ENCODE results near the gene NKD1. TPM values are rescaled to one million over a fixed set of nuclear protein-coding genes. Genes with fewer than 3 reads are reported as not detected.
A peak's percentile ranks its signal among the peaks of the same experiment; 100 is the strongest.

NKD1 gene
- total RNA-seq, 1 donor from 2014 or later, result 0.33 TPM

DNA sequence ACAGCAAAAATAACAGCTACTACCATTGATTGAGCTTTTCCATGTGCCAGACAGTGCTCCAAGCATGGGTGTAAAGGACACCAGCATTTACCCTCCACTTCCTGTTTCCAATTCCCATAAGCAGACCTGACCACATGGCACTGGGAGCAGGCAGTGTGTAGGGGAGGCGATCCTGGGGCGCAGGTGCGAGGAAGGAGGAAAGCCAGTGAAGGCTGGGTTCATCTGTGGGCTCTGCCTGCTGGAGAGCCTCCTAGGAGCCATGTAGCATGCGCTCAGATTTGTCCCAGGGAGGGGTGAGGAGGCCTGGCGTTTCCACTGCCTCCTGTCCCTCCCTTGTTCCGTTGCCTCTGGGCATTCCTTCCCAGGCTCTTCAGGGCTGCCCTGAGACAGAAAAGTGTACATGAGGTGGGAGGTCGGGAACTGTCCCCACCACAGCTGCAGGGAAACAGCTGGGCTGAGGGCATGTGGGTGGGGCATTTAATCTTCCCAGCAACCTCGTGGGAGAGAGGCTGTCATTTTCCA lies 76.3 kb downstream of the NKD1 start:
- DNase-seq (ENCODE audit: low read depth), result no peak
- H3K36me3 ChIP-seq (ENCODE audit: control insufficient read depth, insufficient read depth, low read length), result no peaks in the 10 kb centered on the region
- no peak overlapping the region for H3K4me3 ChIP-seq (ENCODE audit: low read depth, low read length)
- TF ChIP-seq, protein P1, sequence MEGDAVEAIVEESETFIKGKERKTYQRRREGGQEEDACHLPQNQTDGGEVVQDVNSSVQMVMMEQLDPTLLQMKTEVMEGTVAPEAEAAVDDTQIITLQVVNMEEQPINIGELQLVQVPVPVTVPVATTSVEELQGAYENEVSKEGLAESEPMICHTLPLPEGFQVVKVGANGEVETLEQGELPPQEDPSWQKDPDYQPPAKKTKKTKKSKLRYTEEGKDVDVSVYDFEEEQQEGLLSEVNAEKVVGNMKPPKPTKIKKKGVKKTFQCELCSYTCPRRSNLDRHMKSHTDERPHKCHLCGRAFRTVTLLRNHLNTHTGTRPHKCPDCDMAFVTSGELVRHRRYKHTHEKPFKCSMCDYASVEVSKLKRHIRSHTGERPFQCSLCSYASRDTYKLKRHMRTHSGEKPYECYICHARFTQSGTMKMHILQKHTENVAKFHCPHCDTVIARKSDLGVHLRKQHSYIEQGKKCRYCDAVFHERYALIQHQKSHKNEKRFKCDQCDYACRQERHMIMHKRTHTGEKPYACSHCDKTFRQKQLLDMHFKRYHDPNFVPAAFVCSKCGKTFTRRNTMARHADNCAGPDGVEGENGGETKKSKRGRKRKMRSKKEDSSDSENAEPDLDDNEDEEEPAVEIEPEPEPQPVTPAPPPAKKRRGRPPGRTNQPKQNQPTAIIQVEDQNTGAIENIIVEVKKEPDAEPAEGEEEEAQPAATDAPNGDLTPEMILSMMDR (IDR thresholded peaks at IDR 0.05; ENCODE audit: insufficient read depth, low read length, poor library complexity, severe bottlenecking), result no peak
- no peaks in the 10 kb centered on the region for H3K27me3 ChIP-seq (ENCODE audit: control insufficient read depth, insufficient read depth, low read length)

- Histone ChIP-seq H3K36me3 (ENCODE audit: control insufficient read depth, insufficient read depth, low read length) (no peaks in the 10 kb centered on the region), H3K4me3 (ENCODE audit: low read depth, low read length) (no peak overlapping the region), H3K27me3 (ENCODE audit: control insufficient read depth, insufficient read depth, low read length) (no peaks in the 10 kb centered on the region)
- TF ChIP-seq, protein P1 (IDR thresholded peaks at IDR 0.05; ENCODE audit: insufficient read depth, low read length, poor library complexity, severe bottlenecking), result no peak
- DNase-seq (ENCODE audit: low read depth), result no peak
Observed at GRCh38 chr16:50625374-50625773, 77.2 kb downstream of the NKD1 start.

DNA sequence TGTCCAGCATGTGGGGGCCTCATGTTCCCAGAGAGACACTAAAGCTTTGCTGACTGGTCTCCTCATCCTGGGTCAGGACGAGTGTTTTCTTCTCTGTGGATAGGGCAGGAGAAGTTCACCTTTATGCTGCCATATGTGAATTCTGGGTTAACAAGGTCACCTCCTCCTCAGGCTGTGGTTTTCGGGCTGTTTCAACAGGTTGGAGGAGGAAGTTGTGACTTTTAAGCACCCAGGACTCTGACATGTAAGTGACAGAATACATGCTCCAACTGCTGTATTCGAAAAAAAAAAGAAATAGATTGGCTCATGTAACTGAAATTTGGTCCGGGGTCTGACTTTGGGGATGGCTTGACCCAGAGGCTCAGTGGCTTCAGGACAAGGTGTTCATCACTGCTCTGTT lies 78.7 kb downstream of the NKD1 start:
- DNase-seq (ENCODE audit: low read depth), result no peak
- no peaks in the 10 kb centered on the region for H3K36me3 ChIP-seq (ENCODE audit: control insufficient read depth, insufficient read depth, low read length)
- no peak overlapping the region for H3K4me3 ChIP-seq (ENCODE audit: low read depth, low read length)
- TF ChIP-seq, protein P1 (IDR thresholded peaks at IDR 0.05; ENCODE audit: insufficient read depth, low read length, poor library complexity, severe bottlenecking), result no peak
- no peaks in the 10 kb centered on the region for H3K27me3 ChIP-seq (ENCODE audit: control insufficient read depth, insufficient read depth, low read length)

GRCh38 chr16:50627419-50627818 lies 79.2 kb downstream of the NKD1 start:
- H3K4me3 ChIP-seq (ENCODE audit: low read depth, low read length), result no peak overlapping the region
- no peak for DNase-seq (ENCODE audit: low read depth)
- H3K27me3 ChIP-seq (ENCODE audit: control insufficient read depth, insufficient read depth, low read length), result no peaks in the 10 kb centered on the region
- H3K36me3 ChIP-seq (ENCODE audit: control insufficient read depth, insufficient read depth, low read length), result no peaks in the 10 kb centered on the region
- TF ChIP-seq, protein P1 (IDR thresholded peaks at IDR 0.05; ENCODE audit: insufficient read depth, low read length, poor library complexity, severe bottlenecking), result peak; percentile 34

GRCh38 chr16:50628156-50628802 lies 80.1 kb downstream of the NKD1 start:
- DNase-seq (ENCODE audit: low read depth), result no peak
- TF ChIP-seq, protein P1 (IDR thresholded peaks at IDR 0.05; ENCODE audit: insufficient read depth, low read length, poor library complexity, severe bottlenecking), result no peak
- H3K4me3 ChIP-seq (ENCODE audit: low read depth, low read length), result no peak overlapping the region
- no peaks in the 10 kb centered on the region for H3K27me3 ChIP-seq (ENCODE audit: control insufficient read depth, insufficient read depth, low read length)
- no peaks in the 10 kb centered on the region for H3K36me3 ChIP-seq (ENCODE audit: control insufficient read depth, insufficient read depth, low read length)

DNA sequence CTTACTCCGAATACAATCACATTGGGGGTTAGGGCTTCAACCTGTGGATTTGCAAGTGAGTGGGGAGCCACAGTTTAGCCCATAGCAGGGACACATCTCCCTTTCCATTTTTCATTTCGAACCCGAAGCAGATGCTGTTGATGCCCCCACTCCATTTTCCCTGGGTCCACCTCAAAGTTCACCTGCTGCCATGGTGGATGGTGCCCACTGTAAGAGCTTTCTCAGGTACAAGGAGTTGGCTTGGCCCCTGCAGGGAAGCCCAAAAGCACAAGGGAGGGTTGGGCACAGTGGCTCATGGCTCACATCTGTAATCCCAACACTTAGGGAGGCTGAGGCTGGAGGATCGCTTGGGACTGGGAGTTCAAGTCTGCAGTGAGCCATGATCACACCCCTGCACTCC lies 81.1 kb downstream of the NKD1 start:
- Histone ChIP-seq H3K27me3 (ENCODE audit: control insufficient read depth, insufficient read depth, low read length) (no peaks in the 10 kb centered on the region), H3K4me3 (ENCODE audit: low read depth, low read length) (no peak overlapping the region), H3K36me3 (ENCODE audit: control insufficient read depth, insufficient read depth, low read length) (no peaks in the 10 kb centered on the region)
- DNase-seq (ENCODE audit: low read depth), result no peak
- TF ChIP-seq, protein P1 (IDR thresholded peaks at IDR 0.05; ENCODE audit: insufficient read depth, low read length, poor library complexity, severe bottlenecking), result no peak
